Uterus (tissue), 4 donors: ENCODE data around the gene FOXO4. TPM values are rescaled to one million over a fixed set of nuclear protein-coding genes. Genes with fewer than 3 reads are reported as not detected.

ENCODE experiments used
- DNase-seq, 2 donors: peaks; one replicate each; pipeline ENCODE4 v3.0.0-alpha.2; 2019 to 2020
- H3K27ac ChIP-seq, 2 donors: fragments of 200-600 bp; sonication (generic); 1 replicate in 1 of 2; 2 replicates in 1 of 2; pipeline ENCODE4 v1.5.1; 2016 to 2018
- H3K27me3 ChIP-seq, 2 donors: fragments of 200-600 bp; sonication (generic); one replicate each; pipeline ENCODE4 v1.5.1; 2018 to 2019; ENCODE audit warnings: control low read depth in 1 of 2
- H3K36me3 ChIP-seq, 2 donors: fragments of 200-600 bp; sonication (generic); one replicate each; pipeline ENCODE4 v1.5.1; 2019; ENCODE audit warnings: control low read depth in 1 of 2
- H3K4me1 ChIP-seq, 2 donors: fragments of 200-600 bp; sonication (generic); one replicate each; pipeline ENCODE4 v1.5.1; 2018 to 2019; ENCODE audit warnings: control low read depth in 1 of 2
- H3K4me3 ChIP-seq, 2 donors: fragments of 200-600 bp; sonication (generic); 1 replicate in 1 of 2; 2 replicates in 1 of 2; pipeline ENCODE4 v1.5.1; 2018 to 2019; ENCODE audit warnings: mild to moderate bottlenecking in 1 of 2
- H3K9me3 ChIP-seq, 2 donors: fragments of 200-600 bp; sonication (generic); one replicate each; pipeline ENCODE4 v1.5.1; 2019; ENCODE audit warnings: control low read depth in 1 of 2
- POLR2A ChIP-seq, 2 donors: fragments of 450-650 bp; IDR thresholded peaks; one replicate each; pipeline ENCODE4 v1.6.1; 2016; ENCODE audit warnings: antibody characterized with exemption in 2 of 2, mild to moderate bottlenecking in 1 of 2, moderate library complexity in 1 of 2
- intact Hi-C: fragments of 100-400 bp; cut with DNase I; formaldehyde crosslinking; loops from one replicate; pipeline ENCODE4 v1.15.1; 2023; ENCODE audit warnings: low total_unique reads
- total RNA-seq, 4 donors: library from RNA; depleted of rRNA in 3 of 4; stranded (reverse); fragments of >200 nt in 3 of 4; gene quantifications; one replicate each; pipeline versions ENCODE4 v1.1.0 to v1.2.4, GENCODE V29; 2014 to 2023
- TF ChIP-seq, protein P1 (sequence below), 4 experiments: fragments of 200-600 bp in 2 of 4; fragments of 450-650 bp in 2 of 4; sonication (generic) in 2 of 4; IDR thresholded peaks; one replicate each; pipeline ENCODE4 v1.5.1; 2016 to 2019; ENCODE audit warnings: antibody characterized with exemption in 4 of 4, mild to moderate bottlenecking in 2 of 4, moderate library complexity in 1 of 4
- donor health status: DM: yes; HTN: yes; CAD: no.

FOXO4 gene
- total RNA-seq, 4 donors from 2014 or later = 7.9 to 40.6 (median 10.1) TPM

DNA sequence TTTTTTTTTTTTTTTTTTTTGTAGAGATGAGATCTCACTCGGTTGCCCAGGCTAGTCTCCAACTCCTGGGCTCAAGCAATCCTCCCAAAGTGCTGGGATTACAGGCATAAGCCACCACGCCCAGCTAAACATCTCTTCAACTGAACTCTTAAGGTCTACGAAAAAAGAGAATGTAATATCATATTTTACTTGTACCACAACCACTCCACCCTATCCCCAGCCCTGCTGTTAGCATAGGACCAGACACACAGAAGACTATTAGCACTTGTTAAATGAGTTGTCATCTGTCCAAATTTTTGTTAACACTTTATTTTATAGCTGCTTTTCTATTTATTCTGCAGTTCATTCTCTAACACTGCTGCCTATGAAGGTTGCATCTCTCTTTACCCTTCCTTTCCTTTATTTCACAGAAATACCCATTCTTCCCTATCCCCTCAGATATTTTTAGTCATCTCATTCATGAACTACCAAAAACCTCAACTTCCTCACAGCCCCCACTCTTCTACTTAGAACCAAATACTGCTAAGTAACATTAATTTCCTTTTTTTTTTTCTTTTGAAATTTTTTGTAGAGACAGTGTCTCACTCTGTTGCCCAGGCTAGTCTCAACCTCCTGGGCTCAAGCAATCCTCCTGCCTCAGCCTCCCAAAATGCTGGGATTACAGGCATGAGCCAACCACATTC, 37.7 kb upstream of the FOXO4 start:
- H3K27ac ChIP-seq = no peak overlapping the region
- DNase-seq = no peak
- H3K36me3 ChIP-seq = no peaks in the 10 kb centered on the region
- H3K9me3 ChIP-seq = no peaks in the 10 kb centered on the region
- no peak overlapping the region for H3K4me3 ChIP-seq
- H3K4me1 ChIP-seq = no peaks in the 10 kb centered on the region
- intact Hi-C loops = no loop called here
- TF ChIP-seq POLR2A (IDR thresholded peaks at IDR 0.05) = no peak
- TF ChIP-seq, protein P1, sequence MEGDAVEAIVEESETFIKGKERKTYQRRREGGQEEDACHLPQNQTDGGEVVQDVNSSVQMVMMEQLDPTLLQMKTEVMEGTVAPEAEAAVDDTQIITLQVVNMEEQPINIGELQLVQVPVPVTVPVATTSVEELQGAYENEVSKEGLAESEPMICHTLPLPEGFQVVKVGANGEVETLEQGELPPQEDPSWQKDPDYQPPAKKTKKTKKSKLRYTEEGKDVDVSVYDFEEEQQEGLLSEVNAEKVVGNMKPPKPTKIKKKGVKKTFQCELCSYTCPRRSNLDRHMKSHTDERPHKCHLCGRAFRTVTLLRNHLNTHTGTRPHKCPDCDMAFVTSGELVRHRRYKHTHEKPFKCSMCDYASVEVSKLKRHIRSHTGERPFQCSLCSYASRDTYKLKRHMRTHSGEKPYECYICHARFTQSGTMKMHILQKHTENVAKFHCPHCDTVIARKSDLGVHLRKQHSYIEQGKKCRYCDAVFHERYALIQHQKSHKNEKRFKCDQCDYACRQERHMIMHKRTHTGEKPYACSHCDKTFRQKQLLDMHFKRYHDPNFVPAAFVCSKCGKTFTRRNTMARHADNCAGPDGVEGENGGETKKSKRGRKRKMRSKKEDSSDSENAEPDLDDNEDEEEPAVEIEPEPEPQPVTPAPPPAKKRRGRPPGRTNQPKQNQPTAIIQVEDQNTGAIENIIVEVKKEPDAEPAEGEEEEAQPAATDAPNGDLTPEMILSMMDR (IDR thresholded peaks at IDR 0.05) = no peak
- H3K27me3 ChIP-seq = no peaks in the 10 kb centered on the region

DNA sequence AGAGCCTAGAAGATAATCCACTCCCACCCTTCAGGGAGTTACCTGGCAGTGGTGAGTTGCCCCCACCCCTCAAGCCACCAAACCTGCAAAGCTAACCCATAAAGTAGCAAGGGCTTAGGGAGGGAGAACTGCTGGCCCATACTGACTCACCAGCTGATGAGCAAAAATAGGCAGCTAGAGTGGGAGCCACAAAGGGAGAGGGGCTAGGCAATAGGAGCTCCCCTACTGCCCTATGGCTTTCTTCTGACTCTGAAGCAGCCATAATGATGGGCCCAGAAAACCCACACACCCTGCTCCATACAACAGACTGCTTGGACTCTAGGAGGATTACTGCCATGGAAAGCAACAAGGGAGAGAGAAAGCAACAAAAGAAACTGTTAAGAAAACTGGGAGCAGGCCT, 35.5 kb upstream of the FOXO4 start:
- Histone ChIP-seq H3K4me1 (no peaks in the 10 kb centered on the region), H3K27ac (no peak overlapping the region), H3K9me3 (no peaks in the 10 kb centered on the region), H3K36me3 (no peaks in the 10 kb centered on the region), H3K4me3 (no peak overlapping the region), H3K27me3 (no peaks in the 10 kb centered on the region)
- intact Hi-C loops = no loop called here
- TF ChIP-seq, protein P1 (IDR thresholded peaks at IDR 0.05) = no peak
- no peak for TF ChIP-seq POLR2A (IDR thresholded peaks at IDR 0.05)
- no peak for DNase-seq

DNA sequence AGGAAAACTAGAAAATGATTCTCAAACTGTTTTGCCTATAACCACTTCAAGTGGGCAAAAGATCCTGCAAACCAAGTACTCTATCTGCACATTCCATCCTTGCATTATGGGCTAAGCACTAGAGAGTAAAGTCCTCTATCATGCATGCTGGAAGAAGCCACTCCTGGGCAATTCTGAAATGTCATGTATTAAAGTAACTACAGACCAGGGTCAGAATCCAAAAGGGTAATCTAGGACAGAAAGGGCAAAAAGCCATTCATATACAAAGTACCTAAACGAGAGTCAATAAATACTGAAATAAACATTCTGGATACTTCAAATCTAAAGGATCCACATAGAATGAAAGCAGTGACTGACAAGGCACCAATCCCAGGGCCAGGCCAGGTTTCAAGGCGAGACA, 28.6 kb upstream of the FOXO4 start:
- Histone ChIP-seq H3K27me3 (no peaks in the 10 kb centered on the region), H3K9me3 (no peaks in the 10 kb centered on the region), H3K4me1 (no peaks in the 10 kb centered on the region), H3K36me3 (no peaks in the 10 kb centered on the region), H3K27ac (peak overlapping the region; percentile 85 to 86), H3K4me3 (peak overlapping the region; percentile 48 to 64)
- TF ChIP-seq POLR2A (IDR thresholded peaks at IDR 0.05) = no peak
- TF ChIP-seq, protein P1 (IDR thresholded peaks at IDR 0.05) = no peak
- DNase-seq = no peak
- intact Hi-C loops = loop anchor here (2.0 kb wide), 1 partner anchor 40 kb away; the partner anchor contains the start of gene CXorf65

DNA sequence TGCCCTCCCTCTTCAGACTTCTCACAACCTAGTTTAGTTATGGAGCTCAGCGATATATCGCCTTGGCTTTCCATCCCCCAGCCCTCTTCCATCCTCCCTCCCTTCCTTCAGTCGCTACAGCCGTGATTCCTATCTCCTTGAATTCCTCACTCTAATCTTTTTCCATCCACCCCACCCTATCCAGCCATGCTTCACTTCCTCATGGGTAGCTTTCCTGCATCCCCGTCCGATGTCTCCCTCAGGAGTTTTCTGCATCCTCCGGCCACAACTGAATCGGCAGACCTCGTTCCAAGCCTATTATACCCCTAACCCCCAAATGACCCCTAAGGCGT, 28.0 kb upstream of the FOXO4 start:
- Histone ChIP-seq H3K27ac (peak overlapping the region; percentile 85 to 86), H3K9me3 (no peaks in the 10 kb centered on the region), H3K36me3 (no peaks in the 10 kb centered on the region), H3K27me3 (no peaks in the 10 kb centered on the region), H3K4me3 (peak overlapping the region; percentile 48 to 64), H3K4me1 (no peaks in the 10 kb centered on the region)
- no peak for DNase-seq
- intact Hi-C loops = loop anchor here (2.0 kb wide), 1 partner anchor 39 kb away; the partner anchor contains the start of gene CXorf65
- TF ChIP-seq POLR2A (IDR thresholded peaks at IDR 0.05) = no peak
- TF ChIP-seq, protein P1 (IDR thresholded peaks at IDR 0.05) = no peak

DNA sequence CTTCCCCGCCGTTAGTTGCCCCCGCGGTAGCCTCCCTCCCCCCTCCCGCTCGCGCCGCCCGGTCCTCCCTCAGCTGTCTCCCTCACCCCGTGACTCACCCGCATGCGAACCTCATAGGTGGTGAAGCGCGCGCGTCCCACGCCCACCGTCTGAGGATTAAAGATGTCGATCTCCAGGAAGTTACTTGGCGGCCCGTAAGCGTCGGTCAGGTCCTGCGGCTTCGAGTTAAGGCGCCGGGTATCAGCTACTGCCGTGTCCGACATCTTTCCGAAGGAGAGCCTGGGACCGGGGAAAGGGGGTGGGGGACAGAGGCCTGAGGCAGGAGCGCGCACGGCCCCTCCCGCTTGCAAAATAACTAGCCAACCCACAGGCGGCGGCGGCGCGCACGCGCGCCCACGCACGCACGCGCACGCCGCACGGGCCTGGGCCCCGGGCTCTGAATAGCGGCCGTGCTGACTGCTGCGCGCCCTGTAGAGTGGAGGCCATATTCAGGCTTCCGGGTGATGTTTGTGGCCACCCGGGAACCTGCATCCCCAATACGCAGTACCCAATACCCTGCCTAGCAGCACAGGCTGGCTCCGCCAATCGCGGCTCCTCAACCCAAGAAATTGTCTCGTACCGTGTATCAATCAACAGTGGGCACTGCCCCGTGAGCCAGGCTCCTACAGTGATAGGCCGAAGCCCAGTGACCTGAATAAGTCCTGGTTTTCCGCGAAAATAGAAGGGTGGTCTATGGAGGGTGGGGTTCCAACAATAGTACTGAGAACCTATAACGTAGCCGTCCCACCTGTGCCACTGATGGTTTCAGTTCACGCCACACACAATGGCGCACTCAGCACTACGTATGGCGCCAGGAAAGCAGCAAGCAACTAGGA, 27.4 kb upstream of the FOXO4 start, which contains the start of gene SNX12:
Gene SNX12, minus strand, starts transcription at position 291 of the 875 bp plus-strand sequence. Its CDS starts 28 bp downstream, at position 263.
- Histone ChIP-seq H3K4me3 (peak within 1 kb of the TSS; percentile 48 to 64), H3K36me3 (no peaks in the 10 kb centered on the region), H3K4me1 (no peaks in the 10 kb centered on the region), H3K9me3 (no peaks in the 10 kb centered on the region), H3K27ac (peak within 1 kb of the TSS; percentile 85 to 86), H3K27me3 (no peaks in the 10 kb centered on the region)
- intact Hi-C loops = no loop called here
- peak; percentile 87 to 92 for DNase-seq
- TF ChIP-seq, protein P1 (IDR thresholded peaks at IDR 0.05) = peak in 2 of 4 experiments; percentile 84 to 93
- TF ChIP-seq POLR2A (IDR thresholded peaks at IDR 0.05) = peak; percentile 45 to 59
